DOHH2 (cell line): ENCODE results near the gene SART3.
"Not testable (repeated sequence)": the region's sequence is repeated elsewhere in the genome, so short reads cannot be mapped to it uniquely, and the experiment has no call there.

ENCODE experiments used
- EZH2phosphoT487 ChIP-seq: fragments of 200-600 bp; sonication (generic); IDR thresholded peaks from 2 replicates; pipeline ENCODE4 v1.6.1; 2017; ENCODE audit warnings: borderline replicate concordance, mild to moderate bottlenecking, antibody characterized with exemption, low read length, moderate library complexity, mixed read lengths
- TF ChIP-seq, protein P1 (sequence below): fragments of 200-600 bp; sonication (generic); IDR thresholded peaks from one replicate; pipeline ENCODE4 v1.5.1; 2014; ENCODE audit warnings: antibody characterized with exemption, mild to moderate bottlenecking, low read depth, low read length; ENCODE audit not compliant: poor library complexity, severe bottlenecking

DNA sequence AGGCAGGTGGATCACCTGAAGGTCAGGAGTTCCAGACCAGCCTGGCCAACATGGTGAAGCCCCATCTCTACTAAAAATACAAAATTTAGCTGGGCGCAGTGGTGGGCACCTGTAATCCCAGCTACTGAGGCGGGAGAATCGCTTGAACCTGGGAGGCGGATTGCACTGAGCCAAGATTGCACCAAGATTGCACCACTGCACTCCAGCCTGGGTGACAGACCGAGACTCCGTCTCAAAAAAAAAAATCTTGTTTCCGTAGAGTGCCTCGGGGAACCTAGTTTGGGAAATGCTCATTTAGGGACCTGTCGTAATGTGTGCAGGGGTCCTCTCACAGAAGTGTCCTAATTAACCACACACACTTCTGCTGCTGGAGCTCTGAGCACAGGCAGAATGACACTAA, 29.5 kb upstream of the SART3 start:
- TF ChIP-seq, protein P1, sequence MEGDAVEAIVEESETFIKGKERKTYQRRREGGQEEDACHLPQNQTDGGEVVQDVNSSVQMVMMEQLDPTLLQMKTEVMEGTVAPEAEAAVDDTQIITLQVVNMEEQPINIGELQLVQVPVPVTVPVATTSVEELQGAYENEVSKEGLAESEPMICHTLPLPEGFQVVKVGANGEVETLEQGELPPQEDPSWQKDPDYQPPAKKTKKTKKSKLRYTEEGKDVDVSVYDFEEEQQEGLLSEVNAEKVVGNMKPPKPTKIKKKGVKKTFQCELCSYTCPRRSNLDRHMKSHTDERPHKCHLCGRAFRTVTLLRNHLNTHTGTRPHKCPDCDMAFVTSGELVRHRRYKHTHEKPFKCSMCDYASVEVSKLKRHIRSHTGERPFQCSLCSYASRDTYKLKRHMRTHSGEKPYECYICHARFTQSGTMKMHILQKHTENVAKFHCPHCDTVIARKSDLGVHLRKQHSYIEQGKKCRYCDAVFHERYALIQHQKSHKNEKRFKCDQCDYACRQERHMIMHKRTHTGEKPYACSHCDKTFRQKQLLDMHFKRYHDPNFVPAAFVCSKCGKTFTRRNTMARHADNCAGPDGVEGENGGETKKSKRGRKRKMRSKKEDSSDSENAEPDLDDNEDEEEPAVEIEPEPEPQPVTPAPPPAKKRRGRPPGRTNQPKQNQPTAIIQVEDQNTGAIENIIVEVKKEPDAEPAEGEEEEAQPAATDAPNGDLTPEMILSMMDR = not testable (repeated sequence)
- not testable (repeated sequence) for TF ChIP-seq EZH2phosphoT487
